H1 (cell line): ENCODE data around the gene HIP1. TPM values are rescaled to one million over a fixed set of nuclear protein-coding genes. Genes with fewer than 3 reads are reported as not detected.

Source experiments
- CTCF ChIA-PET: fragments of 300-600 bp; sonication (Branson Sonifier 250); formaldehyde crosslinking; loops from one replicate; lab custom pipeline; 2021; ENCODE audit not compliant: partially characterized antibody; lab: Charles Lee
- POLR2A ChIA-PET: fragments of 300-600 bp; sonication (Branson Sonifier 250); formaldehyde crosslinking; loops from one replicate; lab custom pipeline; 2021; ENCODE audit warnings: inconsistent platforms; ENCODE audit not compliant: partially characterized antibody; lab: Charles Lee
- DNase-seq, 2 experiments: peaks; one replicate each; pipeline versions ENCODE4 v3.0.0 to v3.0.0-alpha.2; 2010 to 2022; ENCODE audit warnings: low spot score in 2 of 2, low read depth in 1 of 2, mixed read lengths in 1 of 2
- FAIRE-seq: peaks from 2 replicates; lab custom pipeline; 2011; peaks lifted over from hg19 to GRCh38; lab: Jason Lieb, UNC
- H2AFZ ChIP-seq: 2 replicates; pipeline ENCODE4 v1.8.1; 2012; ENCODE audit warnings: low read length, inconsistent platforms
- H2AK5ac ChIP-seq: 2 replicates; pipeline ENCODE4 v1.6.1; 2013; ENCODE audit warnings: low read depth, low read length
- H2BK120ac ChIP-seq: replicated peaks from 2 replicates; pipeline ENCODE3; 2013; ENCODE audit warnings: low read depth, low read length, inconsistent platforms
- H2BK12ac ChIP-seq: 2 replicates; pipeline ENCODE4 v1.6.1; 2013; ENCODE audit warnings: low read depth, low read length
- H2BK15ac ChIP-seq: 2 replicates; pipeline ENCODE4 v1.6.1; 2013; ENCODE audit warnings: low read length
- H2BK20ac ChIP-seq: 2 replicates; pipeline ENCODE4 v1.6.1; 2013; ENCODE audit warnings: low read length
- H2BK5ac ChIP-seq: 2 replicates; pipeline ENCODE4 v1.6.1; 2013; ENCODE audit warnings: low read depth, low read length
- H3K14ac ChIP-seq: 2 replicates; pipeline ENCODE4 v1.6.1; 2013; ENCODE audit warnings: inconsistent platforms; ENCODE audit not compliant: insufficient read length
- H3K18ac ChIP-seq: 2 replicates; pipeline ENCODE4 v1.6.1; 2013; ENCODE audit warnings: low read length; ENCODE audit errors: extremely low read depth
- H3K23ac ChIP-seq: 2 replicates; pipeline ENCODE4 v1.6.1; 2013; ENCODE audit warnings: inconsistent platforms; ENCODE audit not compliant: insufficient read length
- H3K23me2 ChIP-seq: 2 replicates; pipeline ENCODE4 v1.6.1; 2013; ENCODE audit warnings: low read depth, low read length
- H3K27ac ChIP-seq: 2 replicates; pipeline ENCODE4 v1.6.1; 2011; ENCODE audit warnings: low read depth, low read length, inconsistent platforms
- H3K27me3 ChIP-seq, 4 experiments: replicated peaks in 1 of 4; 1 replicate in 1 of 4; 2 replicates in 3 of 4; pipeline versions ENCODE4 v1.6.1 to v1.8.1; 2011 to 2013; ENCODE audit warnings: low read length in 3 of 4, mild to moderate bottlenecking in 3 of 4, inconsistent platforms in 2 of 4, mixed read lengths in 2 of 4, moderate library complexity in 1 of 4; ENCODE audit not compliant: control insufficient read depth in 3 of 4, insufficient read depth in 3 of 4; ENCODE audit errors: extremely low read depth in 1 of 4
- H3K36me3 ChIP-seq, 4 experiments: 2 replicates each; pipeline versions ENCODE4 v1.6.1 to v1.8.1; 2011 to 2013; ENCODE audit warnings: mild to moderate bottlenecking in 4 of 4, low read length in 3 of 4, moderate library complexity in 2 of 4, control low read depth in 1 of 4, inconsistent platforms in 1 of 4; ENCODE audit not compliant: insufficient read depth in 4 of 4, control insufficient read depth in 2 of 4
- H3K4ac ChIP-seq: replicated peaks from 2 replicates; pipeline ENCODE3; 2013; ENCODE audit warnings: low read length, low read depth, mixed read lengths, inconsistent platforms; ENCODE audit not compliant: insufficient read length
- H3K4me1 ChIP-seq, 4 experiments: replicated peaks in 1 of 4; 1 replicate in 1 of 4; 2 replicates in 3 of 4; pipeline versions ENCODE4 v1.6.1 to v1.8.1; 2011 to 2013; ENCODE audit warnings: low read length in 3 of 4, inconsistent platforms in 2 of 4, mixed read lengths in 1 of 4; ENCODE audit not compliant: insufficient read depth in 4 of 4, control insufficient read depth in 3 of 4
- H3K4me2 ChIP-seq, 2 experiments: 2 replicates each; pipeline versions ENCODE4 v1.6.1 to v1.8.1; 2011 to 2013; ENCODE audit warnings: low read depth in 2 of 2, low read length in 2 of 2, control low read depth in 1 of 2, inconsistent platforms in 1 of 2, mild to moderate bottlenecking in 1 of 2; ENCODE audit not compliant: insufficient read depth in 1 of 2
- H3K4me3 ChIP-seq, 4 experiments: fragments of 200-600, 300-600 bp in 1 of 4; sonication (generic), shearing (Covaris generic), sonication (Bioruptor Twin) in 1 of 4; 2 replicates each; pipeline versions ENCODE4 v1.5.1 to v1.8.1; 2011 to 2016; ENCODE audit warnings: low read length in 4 of 4, low read depth in 3 of 4, control low read depth in 2 of 4, inconsistent platforms in 2 of 4, mild to moderate bottlenecking in 2 of 4, mixed read lengths in 1 of 4, moderate library complexity in 1 of 4; ENCODE audit not compliant: insufficient read depth in 2 of 4; ENCODE audit errors: extremely low read depth in 1 of 4
- H3K56ac ChIP-seq: replicated peaks from 2 replicates; pipeline ENCODE3; 2013; ENCODE audit warnings: low read depth, mild to moderate bottlenecking, mixed read lengths, low read length, inconsistent platforms; ENCODE audit not compliant: insufficient read length
- H3K79me1 ChIP-seq: 2 replicates; pipeline ENCODE4 v1.6.1; 2013; ENCODE audit warnings: low read depth, low read length, control low read depth
- H3K79me2 ChIP-seq, 2 experiments: 2 replicates each; pipeline versions ENCODE4 v1.6.1 to v1.8.1; 2012 to 2013; ENCODE audit warnings: low read length in 2 of 2, mild to moderate bottlenecking in 2 of 2, inconsistent platforms in 1 of 2; ENCODE audit not compliant: insufficient read depth in 2 of 2, control insufficient read depth in 1 of 2
- H3K9ac ChIP-seq, 4 experiments: replicated peaks in 1 of 4; 1 replicate in 1 of 4; 2 replicates in 3 of 4; pipeline versions ENCODE4 v1.6.1 to v1.8.1; 2011 to 2013; ENCODE audit warnings: low read depth in 3 of 4, low read length in 3 of 4, control low read depth in 2 of 4, mild to moderate bottlenecking in 2 of 4, moderate library complexity in 2 of 4, inconsistent platforms in 1 of 4; ENCODE audit errors: extremely low read depth in 1 of 4
- H3K9me3 ChIP-seq, 2 experiments: 2 replicates each; pipeline versions ENCODE4 v1.6.1 to v1.8.1; 2012 to 2013; ENCODE audit warnings: mild to moderate bottlenecking in 2 of 2, moderate library complexity in 2 of 2, control low read depth in 1 of 2, inconsistent platforms in 1 of 2, low read depth in 1 of 2, low read length in 1 of 2, mixed read lengths in 1 of 2; ENCODE audit not compliant: insufficient read depth in 2 of 2
- H4K20me1 ChIP-seq, 2 experiments: replicated peaks in 1 of 2; 2 replicates each; pipeline versions ENCODE3 to v1.8.1; 2011 to 2013; ENCODE audit warnings: inconsistent platforms in 2 of 2, low read length in 2 of 2, mild to moderate bottlenecking in 1 of 2; ENCODE audit not compliant: insufficient read depth in 2 of 2, control insufficient read depth in 1 of 2
- H4K5ac ChIP-seq: 2 replicates; pipeline ENCODE4 v1.6.1; 2013; ENCODE audit warnings: low read length, low read depth, mixed read lengths, inconsistent platforms; ENCODE audit not compliant: insufficient read length
- H4K8ac ChIP-seq: 2 replicates; pipeline ENCODE4 v1.8.0; 2013; ENCODE audit warnings: mild to moderate bottlenecking, moderate library complexity, low read length, inconsistent platforms; ENCODE audit not compliant: insufficient read depth; ENCODE audit errors: extremely low read depth
- H4K91ac ChIP-seq: replicated peaks from 2 replicates; pipeline ENCODE3; 2013; ENCODE audit warnings: low read length, mixed read lengths, inconsistent platforms; ENCODE audit not compliant: insufficient read length
- ASH2L ChIP-seq: fragments of 200-600, 300-600 bp; sonication (generic); IDR thresholded peaks from one replicate; pipeline ENCODE4 v1.7.1; 2017; ENCODE audit warnings: low read length
- BCL11A ChIP-seq, 2 experiments: IDR thresholded peaks; one replicate each; pipeline ENCODE4 v1.6.1; 2011; ENCODE audit warnings: low read depth in 2 of 2, low read length in 2 of 2, mild to moderate bottlenecking in 2 of 2
- CTBP2 ChIP-seq: IDR thresholded peaks from 2 replicates; pipeline ENCODE4 v1.7.0; 2011; ENCODE audit warnings: borderline replicate concordance, mild to moderate bottlenecking, moderate library complexity, mixed read lengths, low read length; ENCODE audit not compliant: insufficient read depth, insufficient read length
- E2F6 ChIP-seq: IDR thresholded peaks from 2 replicates; pipeline ENCODE4 v1.6.1; 2012; ENCODE audit warnings: inconsistent platforms
- EGR1 ChIP-seq: IDR thresholded peaks from 2 replicates; pipeline ENCODE4 v1.6.1; 2011; ENCODE audit warnings: low read depth, low read length, borderline replicate concordance
- GABPA ChIP-seq: IDR thresholded peaks from 2 replicates; pipeline ENCODE4 v1.6.1; 2011; ENCODE audit warnings: mild to moderate bottlenecking, low read length, moderate library complexity, borderline replicate concordance; ENCODE audit not compliant: insufficient read depth
- HDAC2 ChIP-seq, 2 experiments: fragments of 300-600 bp in 1 of 2; sonication (generic) in 1 of 2; IDR thresholded peaks; 2 replicates each; pipeline ENCODE4 v1.6.1; 2011 to 2012; ENCODE audit warnings: low read depth in 2 of 2, low read length in 2 of 2, mild to moderate bottlenecking in 2 of 2, moderate library complexity in 2 of 2, borderline replicate concordance in 1 of 2, inconsistent platforms in 1 of 2
- MAFK ChIP-seq: IDR thresholded peaks from 2 replicates; pipeline ENCODE4 v1.6.1; 2012; ENCODE audit warnings: low read depth, mild to moderate bottlenecking, improper control_type of control experiment, low read length
- PHF8 ChIP-seq: fragments of 200-600 bp; sonication (generic); conservative IDR thresholded peaks from 2 replicates; pipeline ENCODE4 v1.7.1; 2012; ENCODE audit warnings: low read depth, mild to moderate bottlenecking, inconsistent platforms, low read length, moderate library complexity
- SIX5 ChIP-seq: IDR thresholded peaks from 2 replicates; pipeline ENCODE4 v1.6.1; 2011; ENCODE audit warnings: mild to moderate bottlenecking, low read depth, low read length
- TEAD4 ChIP-seq: IDR thresholded peaks from 2 replicates; pipeline ENCODE4 v1.6.1; 2012; ENCODE audit warnings: low read depth, low read length, inconsistent platforms, mixed read lengths
- WGBS, 2 experiments: shearing (Covaris generic) in 1 of 2; methylation state at CpG; one replicate each; pipeline versions ENCODE4 v1.1.6 to v1.1.7; 2013 to 2015; ENCODE audit warnings: low lambda C conversion rate in 2 of 2, mixed read lengths in 2 of 2, inconsistent platforms in 1 of 2, low coverage in 1 of 2, missing lambda C conversion rate in 1 of 2; ENCODE audit not compliant: insufficient replicate concordance in 2 of 2, insufficient coverage in 1 of 2, insufficient read length in 1 of 2; ENCODE audit errors: extremely low coverage in 1 of 2, missing lambda C conversion rate in 1 of 2; 5-methylcytosine and 5-hydroxymethylcytosine counted together
- polyA plus RNA-seq, 7 experiments: library from polyadenylated mRNA; depleted of rRNA in 3 of 7; stranded (reverse) in 5 of 7; unstranded in 2 of 7; fragments of >200 nt in 5 of 7; fragments of 200-250 nt in 2 of 7; gene quantifications; 1 replicate in 5 of 7; 2 replicates in 1 of 7; 4 replicates in 1 of 7; pipeline versions ENCODE4 v1.2.1 to v1.2.3, GENCODE V29; 2011 to 2013; ENCODE audit warnings: missing spikeins in 2 of 7, mixed read lengths in 2 of 7
- total RNA-seq: library from RNA; stranded (reverse); fragmentation: NEBNext Ultra II Directional; extraction: Animal tissue kit (Norgen Biotek cat#: 25700); gene quantifications from 2 replicates; pipeline ENCODE4 v1.2.1, GENCODE V29; 2021
- TF ChIP-seq, protein P1 (sequence below): IDR thresholded peaks from 2 replicates; pipeline ENCODE4 v1.6.1; 2012; ENCODE audit warnings: low read length, inconsistent platforms

The HIP1 gene
- total and polyA plus RNA-seq, 2 of the 8 experiments (the other 6 are each of a cell fraction or from before 2014, with no cell fraction given): 51.8 to 108 TPM

GRCh38 chr7:75699993-75700392 is 38.7 kb downstream of the HIP1 start:
- no peaks in the 10 kb centered on the region for H3K79me2 ChIP-seq
- H3K4me2 ChIP-seq: no peak overlapping the region
- FAIRE-seq (no peak), DNase-seq (no peak)
- H3K4me3 ChIP-seq: no peak overlapping the region
- no peaks in the 10 kb centered on the region for H3K23me2 ChIP-seq
- H3K18ac ChIP-seq: no peak overlapping the region
- no peak overlapping the region for H3K4ac ChIP-seq
- H2BK15ac ChIP-seq: no peak overlapping the region
- H3K56ac ChIP-seq: no peak overlapping the region
- H2BK120ac ChIP-seq: no peak overlapping the region
- H4K5ac ChIP-seq: no peak overlapping the region
- H2AFZ ChIP-seq: no peak overlapping the region
- H3K9me3 ChIP-seq: no peaks in the 10 kb centered on the region
- no peak overlapping the region for H3K14ac ChIP-seq
- ChIA-PET CTCF (interaction anchor here (1.1 to 1.6 kb wide), 2 partner anchors 12 to 50 kb away, joined by 3 to 5 read pairs; no protein-coding TSS in a partner anchor), POLR2A (no interaction called here)
- no peak overlapping the region for H2BK12ac ChIP-seq
- H3K23ac ChIP-seq: no peak overlapping the region
- no peak overlapping the region for H4K8ac ChIP-seq
- H3K27ac ChIP-seq: no peak overlapping the region
- H3K36me3 ChIP-seq: no peaks in the 10 kb centered on the region
- H2BK20ac ChIP-seq: no peak overlapping the region; the same call in 1 of the 2 replicates
- WGBS, 2 experiments: 84% methylated on average over 12 of the region's 12 CpGs; no CpG with 5 or more reads in 1 of the 2 experiments
- H4K91ac ChIP-seq: no peak overlapping the region
- no peaks in the 10 kb centered on the region for H3K4me1 ChIP-seq
- H3K9ac ChIP-seq: no peak overlapping the region
- H3K27me3 ChIP-seq: no peaks in the 10 kb centered on the region
- no peak overlapping the region for H2AK5ac ChIP-seq
- H4K20me1 ChIP-seq: peaks cover 0 to 2% of the 10 kb centered on the region in 2 experiments
- H3K79me1 ChIP-seq: no peaks in the 10 kb centered on the region
- H2BK5ac ChIP-seq: no peak overlapping the region
- TF ChIP-seq HDAC2 (IDR thresholded peaks at IDR 0.05; ENCODE audit: borderline replicate concordance in 1 of 2, low read depth in 2 of 2, low read length in 2 of 2) (no peak), PHF8 (no peak), GABPA (no peak), BCL11A (IDR thresholded peaks at IDR 0.05; ENCODE audit: low read depth in 2 of 2, low read length in 2 of 2) (no peak), MAFK (no peak), EGR1 (no peak), CTBP2 (no peak), E2F6 (no peak), SIX5 (no peak), ASH2L (no peak), TEAD4 (no peak)
- TF ChIP-seq, protein P1, sequence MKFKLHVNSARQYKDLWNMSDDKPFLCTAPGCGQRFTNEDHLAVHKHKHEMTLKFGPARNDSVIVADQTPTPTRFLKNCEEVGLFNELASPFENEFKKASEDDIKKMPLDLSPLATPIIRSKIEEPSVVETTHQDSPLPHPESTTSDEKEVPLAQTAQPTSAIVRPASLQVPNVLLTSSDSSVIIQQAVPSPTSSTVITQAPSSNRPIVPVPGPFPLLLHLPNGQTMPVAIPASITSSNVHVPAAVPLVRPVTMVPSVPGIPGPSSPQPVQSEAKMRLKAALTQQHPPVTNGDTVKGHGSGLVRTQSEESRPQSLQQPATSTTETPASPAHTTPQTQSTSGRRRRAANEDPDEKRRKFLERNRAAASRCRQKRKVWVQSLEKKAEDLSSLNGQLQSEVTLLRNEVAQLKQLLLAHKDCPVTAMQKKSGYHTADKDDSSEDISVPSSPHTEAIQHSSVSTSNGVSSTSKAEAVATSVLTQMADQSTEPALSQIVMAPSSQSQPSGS: no peak
